Measurements from ENCODE around the gene ZG16.
"Not testable (repeated sequence)": the region's sequence is repeated elsewhere in the genome, so short reads cannot be mapped to it uniquely, and the experiment has no call there.

Gene ZG16

DNA sequence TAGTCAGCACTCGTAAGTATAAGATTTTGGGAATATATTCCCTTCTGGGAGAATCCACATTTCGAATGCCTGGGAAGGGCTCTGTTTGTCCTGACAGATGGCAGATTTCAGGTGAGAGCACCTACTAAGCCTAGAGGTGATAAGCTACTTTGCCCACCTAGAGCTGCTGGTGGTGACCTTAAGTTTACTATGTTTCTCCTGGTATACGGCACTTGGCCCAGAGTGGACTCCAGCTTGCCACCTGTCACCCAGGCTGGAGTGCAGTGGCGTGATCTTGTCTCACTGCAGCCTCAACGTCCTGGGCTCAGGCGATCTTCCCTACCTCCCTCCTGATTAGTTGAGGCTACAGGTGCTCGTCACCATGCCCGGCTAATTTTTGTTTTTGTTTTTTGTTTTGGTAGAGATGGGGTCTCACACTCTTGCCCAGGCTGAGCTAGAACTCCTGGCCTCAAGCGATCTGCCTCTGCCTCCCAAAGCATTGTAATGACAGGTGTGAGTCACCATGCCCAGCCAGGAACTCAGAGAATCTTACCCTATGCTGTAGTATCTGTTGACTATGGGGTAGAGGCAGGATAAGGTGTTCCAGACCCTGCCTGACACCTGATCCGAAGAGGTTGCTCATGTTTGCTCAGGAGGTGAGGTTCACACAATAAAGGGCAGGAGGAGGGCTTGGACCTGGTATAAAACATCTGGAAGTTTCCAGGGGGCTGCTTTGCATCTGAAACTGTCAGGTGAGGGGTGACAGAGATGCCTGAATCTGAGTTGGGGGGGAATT is at the start of gene ZG16:
Gene ZG16 (plus strand): TSS at position 681 of the 775 bp plus-strand sequence. CDS start 1,011 bp downstream, outside the sequence.
- no peak for DNase-seq

DNA sequence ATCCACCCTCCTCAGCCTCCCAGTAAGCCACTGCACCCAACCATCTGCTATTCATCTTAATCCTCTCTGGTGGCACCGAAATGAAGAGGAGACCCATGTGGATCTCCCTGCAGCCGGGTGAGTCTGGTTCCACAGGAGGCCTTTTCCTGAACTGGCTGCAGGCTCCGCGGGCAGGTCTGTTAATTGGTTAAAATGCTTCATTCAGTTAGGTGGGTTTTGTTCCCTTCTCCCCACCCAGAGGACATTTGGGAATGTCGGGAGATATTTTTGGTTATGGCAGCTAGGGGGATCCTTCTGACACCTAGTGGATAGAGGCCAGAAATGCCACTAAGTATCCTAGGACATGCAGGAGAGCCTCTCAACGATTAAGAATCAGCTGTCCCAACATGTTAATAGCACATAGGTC is 48.9 kb upstream of the ZG16 start:
- no peak for DNase-seq

GRCh38 chr16:29730649-29731048 is 47.4 kb upstream of the ZG16 start:
- DNase-seq = no peak

GRCh38 chr16:29731768-29732601 is 46.1 kb upstream of the ZG16 start:
- not testable (repeated sequence) for DNase-seq

GRCh38 chr16:29734786-29735185 is 43.3 kb upstream of the ZG16 start:
- no peak for DNase-seq

DNA sequence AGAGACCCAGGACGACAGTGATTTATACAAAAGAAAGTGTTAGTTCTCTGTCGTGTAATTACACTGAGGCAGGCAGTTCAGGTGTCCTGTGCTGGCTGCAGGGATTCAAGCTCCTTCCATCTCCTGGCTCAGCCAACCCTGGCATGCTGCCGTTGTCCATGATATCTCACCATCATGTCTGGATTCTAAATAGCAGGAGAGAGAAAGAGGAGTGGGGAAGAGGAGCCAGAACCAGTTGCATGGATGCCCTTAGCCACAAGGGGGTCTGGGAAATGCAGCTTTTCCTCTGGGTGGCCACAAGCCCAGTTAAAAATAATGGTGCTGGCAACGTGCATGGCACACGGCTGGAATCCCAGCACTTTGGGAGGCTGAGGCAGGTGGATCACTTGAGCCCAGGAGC is 41.9 kb upstream of the ZG16 start:
- no peak for DNase-seq

DNA sequence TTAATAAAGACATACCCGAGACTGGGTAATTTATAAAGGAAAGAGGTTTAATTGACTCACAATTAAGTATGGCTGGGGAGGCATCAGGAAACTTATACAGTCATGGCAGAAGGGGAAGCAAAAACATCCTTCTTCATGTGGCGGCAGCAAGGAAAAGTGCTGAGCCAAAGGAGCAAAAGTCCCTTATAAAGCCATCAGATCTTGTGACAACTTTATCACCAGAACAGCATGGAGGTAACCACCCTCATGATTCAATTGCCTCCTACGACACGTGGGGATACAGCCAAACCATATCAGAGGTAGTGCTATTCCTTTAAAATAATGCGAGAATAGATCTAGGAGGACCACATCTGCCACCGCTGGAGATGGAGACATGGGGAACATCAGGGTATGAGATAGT is 41.3 kb upstream of the ZG16 start:
- no peak for DNase-seq

DNA sequence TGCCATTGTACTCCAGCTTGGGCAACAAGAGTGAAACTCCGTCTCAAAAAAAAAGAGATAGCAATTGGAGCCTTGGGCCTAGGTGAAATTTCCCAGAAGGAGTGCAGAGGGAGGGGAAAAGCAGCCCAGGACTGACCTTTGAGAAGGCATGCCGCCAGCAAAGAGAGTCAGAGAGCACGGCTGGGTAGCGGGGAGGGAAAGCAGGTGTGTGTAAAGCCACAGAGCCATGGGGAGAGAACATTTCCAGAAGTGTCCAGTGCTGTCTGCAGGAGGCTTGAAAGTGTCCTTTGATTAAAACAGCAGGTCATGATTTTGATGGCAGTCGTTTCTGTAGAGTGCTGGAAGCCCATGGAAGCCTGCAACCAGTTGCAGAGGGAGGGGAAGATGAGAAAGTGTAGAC is 40.3 kb upstream of the ZG16 start:
- DNase-seq = no peak

GRCh38 chr16:29738514-29738913 is 39.5 kb upstream of the ZG16 start:
- no peak for DNase-seq

DNA sequence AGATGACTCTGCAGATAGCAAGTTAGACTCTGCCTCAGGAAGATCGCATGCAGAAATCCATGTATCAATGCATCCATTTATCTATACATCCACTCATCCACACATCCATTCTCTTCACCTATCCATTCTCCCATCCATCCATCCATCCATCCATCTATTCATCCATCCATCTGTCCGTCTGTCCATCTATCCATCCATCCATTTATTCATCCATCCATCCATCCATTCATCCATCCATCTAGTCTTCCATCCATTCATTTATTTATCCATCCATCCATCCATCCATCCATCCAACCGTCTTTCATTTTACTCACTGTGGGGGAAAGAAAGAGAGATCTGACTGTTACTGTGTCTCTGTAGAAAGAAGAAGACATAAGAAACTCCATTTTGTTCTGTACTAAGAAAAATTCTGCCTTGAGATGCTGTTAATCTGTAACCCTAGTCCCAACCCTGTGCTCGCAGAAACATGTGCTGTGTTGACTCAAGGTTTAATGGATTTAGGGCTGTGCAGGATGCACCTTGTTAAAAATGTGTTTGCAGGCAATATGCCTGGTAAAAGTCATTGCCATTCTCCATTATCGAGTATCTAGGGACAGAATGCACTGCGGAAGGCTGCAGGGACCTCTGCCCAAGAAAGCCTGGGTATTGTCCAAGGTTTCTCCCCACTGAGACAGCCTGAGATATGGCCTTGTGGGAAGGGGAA is 38.0 kb upstream of the ZG16 start:
- not testable (repeated sequence) for DNase-seq

DNA sequence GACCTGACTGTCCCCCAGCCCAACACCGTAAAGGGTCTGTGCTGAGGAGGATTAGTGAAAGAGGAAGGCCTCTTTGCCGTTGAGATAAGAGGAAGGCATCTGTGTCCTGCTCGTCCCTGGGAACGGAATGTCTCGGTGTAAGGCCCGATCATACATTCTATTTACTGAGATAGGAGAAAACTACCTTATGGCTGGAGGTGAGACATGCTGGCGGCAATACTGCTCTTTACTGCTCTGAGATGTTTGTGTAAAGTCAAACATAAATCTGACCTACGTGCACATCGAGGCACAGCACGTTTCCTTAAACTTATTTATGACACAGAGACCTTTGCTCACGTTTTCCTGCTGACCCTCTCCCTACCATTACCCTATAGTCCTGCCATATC is 37.4 kb upstream of the ZG16 start:
- not testable (repeated sequence) for DNase-seq

- DNase-seq = no peak
Measured at GRCh38 chr16:29742683-29743275, 35.3 kb upstream of the ZG16 start.

- no peak for DNase-seq
Measured at GRCh38 chr16:29743475-29743826, 34.6 kb upstream of the ZG16 start.

DNA sequence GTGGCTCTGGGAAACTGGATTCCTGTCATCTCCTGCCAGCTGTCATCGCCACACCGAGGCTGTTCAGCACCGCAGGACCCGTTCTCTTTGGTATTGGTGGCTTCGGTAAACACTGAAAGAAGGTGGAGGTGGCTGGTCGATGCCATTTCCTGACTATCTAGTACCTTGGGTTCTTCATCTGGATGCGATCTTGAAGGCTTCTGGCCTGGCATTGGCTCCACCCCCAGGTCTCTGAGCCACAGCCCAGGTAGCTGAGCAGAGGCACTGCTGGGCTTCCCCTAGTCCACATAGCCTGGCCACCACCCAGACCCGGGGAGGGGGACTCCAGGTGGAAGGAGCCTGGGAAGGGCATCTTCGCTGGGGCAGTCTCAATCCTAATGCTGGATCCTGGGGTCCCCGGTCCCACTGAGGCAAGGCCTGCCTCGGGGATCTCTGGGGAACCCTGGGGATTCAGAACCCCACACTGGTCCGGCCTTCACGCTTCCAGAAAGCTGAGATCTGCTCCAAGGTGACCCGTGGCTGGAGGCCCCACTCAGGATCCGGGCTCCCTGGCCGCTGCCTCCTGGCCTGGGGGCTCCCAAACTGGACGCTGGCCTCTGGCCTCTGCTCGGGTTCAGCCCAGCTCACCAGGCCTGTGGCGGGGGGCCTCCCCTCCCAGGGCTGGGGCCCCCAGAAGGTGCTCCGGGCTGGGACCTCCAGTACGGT is 34.1 kb upstream of the ZG16 start:
- no peak for DNase-seq

DNA sequence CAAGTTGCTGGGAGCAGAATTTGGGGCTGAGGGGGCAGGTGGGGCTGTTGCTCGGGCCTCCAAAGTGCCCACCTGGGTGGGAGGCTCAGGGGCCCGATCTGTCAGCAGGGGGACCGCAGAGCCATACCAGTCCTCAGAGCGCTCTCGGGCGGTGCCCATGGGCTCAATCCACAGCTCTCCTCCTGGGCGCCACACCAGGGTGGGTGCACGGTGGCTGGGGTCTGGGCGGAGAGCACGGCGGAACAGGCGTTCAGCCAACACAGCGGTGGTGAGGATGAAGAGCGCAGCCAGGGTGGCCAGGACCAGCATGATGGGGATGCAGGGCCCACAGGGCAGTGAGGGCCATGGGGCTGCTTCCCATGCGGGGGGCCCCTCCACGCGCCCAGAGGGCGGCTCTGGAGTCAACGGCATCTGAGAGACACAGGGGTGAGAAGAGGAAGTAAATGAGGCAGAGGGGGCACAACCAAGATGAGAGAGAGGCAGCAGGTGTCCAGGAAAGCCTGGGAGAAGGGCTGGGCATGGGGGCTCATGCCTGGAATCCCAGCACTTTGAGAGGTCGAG is 33.4 kb upstream of the ZG16 start:
- no peak for DNase-seq

DNA sequence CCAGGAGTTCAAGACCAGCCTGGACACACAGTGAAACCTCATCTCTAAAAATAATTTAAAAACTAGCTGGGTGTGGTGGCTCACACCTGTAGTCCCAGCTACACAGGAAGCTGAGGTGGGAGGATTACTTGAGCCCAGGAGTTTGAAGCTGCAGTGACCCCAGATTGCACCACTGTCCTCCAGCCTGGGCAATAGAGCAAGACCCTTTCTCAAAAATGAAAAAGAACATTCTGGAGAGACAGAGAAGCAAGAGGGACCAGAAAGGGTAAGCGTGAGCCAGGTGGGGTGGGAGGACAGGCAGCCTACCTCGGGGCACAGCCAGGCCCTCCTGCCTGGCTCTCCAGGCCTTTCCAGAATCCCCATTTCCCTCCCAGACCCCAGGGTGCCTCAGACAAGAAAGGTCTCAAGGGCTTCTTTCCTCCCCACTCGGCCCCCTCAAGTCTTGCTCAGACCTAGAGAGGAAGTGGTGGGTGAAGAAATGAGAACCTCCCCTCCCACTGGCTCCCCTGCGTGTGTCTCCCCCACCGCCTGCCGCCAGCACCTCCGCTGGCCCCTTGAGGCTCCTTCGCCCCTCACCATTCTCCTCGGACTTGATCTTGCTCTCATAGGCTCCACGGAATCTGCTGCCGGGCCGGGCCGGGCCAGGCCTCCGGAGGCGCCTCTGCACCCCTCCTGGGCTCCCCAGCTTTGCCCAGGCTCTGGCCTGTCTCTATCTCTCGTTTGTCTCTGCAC is 32.8 kb upstream of the ZG16 start:
- DNase-seq = no peak

- no peak for DNase-seq
Measured at GRCh38 chr16:29745853-29746345, 32.2 kb upstream of the ZG16 start, which contains the start of gene C16orf54. Gene C16orf54 (minus strand): TSS chr16:29745990. CDS start chr16:29744951, 1,039 bp downstream.

- not testable (repeated sequence) for DNase-seq
Measured at GRCh38 chr16:29746518-29746917, 31.5 kb upstream of the ZG16 start.

DNA sequence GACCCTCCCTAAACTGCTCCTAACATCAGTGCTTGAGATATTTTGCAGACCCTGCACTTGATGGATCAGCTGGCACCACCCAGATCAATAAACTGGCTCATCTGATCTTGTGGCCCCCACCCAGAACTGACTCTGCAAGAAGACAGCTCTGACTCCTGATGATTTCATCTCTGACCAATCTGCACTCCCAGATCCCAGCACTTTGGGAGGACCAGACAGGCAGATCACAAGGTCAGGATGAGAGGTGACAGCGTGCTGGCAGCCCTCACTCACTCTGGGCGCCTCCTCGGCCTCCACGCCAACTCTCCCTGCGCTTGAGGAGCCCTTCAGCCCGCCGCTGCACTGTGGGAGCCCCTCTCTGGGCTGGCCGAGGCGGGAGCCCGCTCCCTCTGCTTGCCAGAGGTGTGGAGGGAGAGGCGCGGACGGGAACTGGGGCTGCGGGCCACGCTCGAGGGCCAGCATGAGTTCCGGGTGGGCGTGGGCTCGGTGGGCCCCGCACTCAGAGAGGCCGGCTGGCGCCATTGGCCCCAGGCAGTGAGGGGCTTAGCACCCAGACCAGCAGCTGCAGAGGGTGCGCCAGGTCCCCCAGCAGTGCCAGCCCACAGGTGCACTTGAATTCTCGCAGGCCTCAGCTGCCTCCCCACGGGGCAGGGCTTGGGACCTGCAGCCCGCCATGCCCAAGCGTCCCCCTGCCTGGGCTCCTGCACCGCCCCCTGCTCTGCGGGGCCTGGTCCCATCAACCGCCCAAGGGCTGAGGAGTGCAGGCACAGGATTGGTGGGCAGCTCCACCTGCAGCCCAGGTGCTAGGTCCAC is 29.9 kb upstream of the ZG16 start:
- DNase-seq = no peak

DNA sequence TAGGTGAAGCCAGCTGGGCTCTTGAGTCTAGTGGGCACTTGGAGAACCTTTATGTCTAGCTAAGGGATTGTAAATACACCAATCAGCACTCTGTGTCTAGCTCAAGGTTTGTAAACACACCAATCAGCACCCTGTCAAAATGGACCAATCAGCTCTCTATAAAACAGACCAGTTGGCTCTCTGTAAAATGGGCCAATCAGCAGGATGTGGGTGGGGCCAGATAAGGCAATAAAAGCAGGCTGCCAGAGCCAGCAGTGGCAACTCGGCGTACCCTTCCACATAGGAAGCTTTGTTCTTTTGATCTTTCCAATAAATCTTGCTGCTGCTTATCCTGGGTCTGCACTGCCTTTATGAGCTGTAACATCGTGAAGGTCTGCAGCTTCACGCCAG is 29.3 kb upstream of the ZG16 start:
- not testable (repeated sequence) for DNase-seq

Measured in NCI-H1417 treated with DMSO at 0.1 percent for 48 hours (cell line).